NCI-H1092 (cell line): Measurements from ENCODE around the gene ASXL1.
"Not testable (repeated sequence)": the region's sequence is repeated elsewhere in the genome, so short reads cannot be mapped to it uniquely, and the experiment has no call there.

Source experiments
- DNase-seq: peaks from one replicate; lab custom pipeline; 2025; lab: John Stamatoyannopoulos, UW

ASXL1 gene

GRCh38 chr20:32357869-32358631 is at the start of gene ASXL1:
Gene ASXL1 (plus strand): TSS chr20:32358331. CDS start chr20:32358776, 445 bp downstream.
- peak; percentile 97 for DNase-seq

- no peak for DNase-seq
Measured at GRCh38 chr20:32312718-32313424, 45.3 kb upstream of the ASXL1 start.

DNA sequence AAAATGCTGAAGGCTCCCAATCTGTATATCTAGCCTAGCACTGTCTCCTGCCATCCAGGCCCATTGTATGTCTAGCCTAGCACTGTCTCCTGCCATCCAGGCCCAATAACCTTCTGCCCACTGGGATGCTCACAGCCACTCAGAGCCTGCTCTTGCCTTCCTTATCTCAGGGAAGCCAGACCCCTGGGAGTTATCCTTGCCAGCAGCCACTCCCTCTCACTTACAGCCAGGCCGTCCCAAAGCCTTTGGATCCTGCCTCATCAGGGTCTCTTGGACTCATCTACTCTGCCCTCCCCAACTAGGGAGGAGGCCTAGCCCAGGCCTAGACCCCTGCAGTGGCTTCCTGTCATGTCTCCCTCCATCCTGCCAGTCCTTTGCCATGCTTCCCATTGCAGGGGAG is 43.4 kb upstream of the ASXL1 start:
- DNase-seq = no peak

DNA sequence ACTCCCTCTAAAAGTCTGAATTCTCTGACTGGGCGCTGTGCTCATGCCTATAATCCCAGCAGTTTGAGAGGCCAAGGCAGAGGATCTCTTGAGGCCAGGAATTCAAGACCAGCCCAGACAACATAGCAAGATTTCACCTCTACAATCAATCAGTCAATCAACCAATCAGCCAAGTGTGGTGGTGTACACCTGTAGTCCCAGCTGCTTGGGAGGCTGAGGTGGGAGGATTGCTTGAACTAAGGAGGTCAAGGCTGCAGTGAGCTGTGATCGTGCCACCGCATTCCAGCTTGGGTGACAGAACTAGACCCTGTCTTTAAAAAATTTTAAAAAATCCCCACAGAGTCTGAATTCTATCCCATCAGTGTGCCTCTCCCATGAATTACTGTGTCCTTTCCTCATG is 42.7 kb upstream of the ASXL1 start:
- DNase-seq = no peak

DNA sequence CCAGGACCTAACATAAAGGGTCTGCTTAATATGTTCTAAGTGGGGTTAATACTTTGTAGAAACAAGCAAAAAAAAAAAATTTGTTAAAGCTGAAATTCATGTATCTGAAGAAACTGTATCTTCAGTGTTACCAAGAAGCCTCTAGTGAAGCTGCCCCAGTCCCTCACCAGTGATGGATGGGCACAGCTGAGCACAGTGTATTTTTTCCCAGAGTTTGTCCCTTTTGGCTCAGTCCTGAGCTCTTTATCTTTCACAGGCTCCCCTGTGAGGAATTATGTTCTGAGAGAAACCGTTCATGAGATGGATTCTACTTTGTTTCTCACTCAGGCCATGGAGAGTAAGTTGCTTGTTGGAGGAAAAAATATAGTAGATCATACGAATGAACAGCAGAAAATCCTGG is 42.2 kb upstream of the ASXL1 start:
- DNase-seq = no peak

DNA sequence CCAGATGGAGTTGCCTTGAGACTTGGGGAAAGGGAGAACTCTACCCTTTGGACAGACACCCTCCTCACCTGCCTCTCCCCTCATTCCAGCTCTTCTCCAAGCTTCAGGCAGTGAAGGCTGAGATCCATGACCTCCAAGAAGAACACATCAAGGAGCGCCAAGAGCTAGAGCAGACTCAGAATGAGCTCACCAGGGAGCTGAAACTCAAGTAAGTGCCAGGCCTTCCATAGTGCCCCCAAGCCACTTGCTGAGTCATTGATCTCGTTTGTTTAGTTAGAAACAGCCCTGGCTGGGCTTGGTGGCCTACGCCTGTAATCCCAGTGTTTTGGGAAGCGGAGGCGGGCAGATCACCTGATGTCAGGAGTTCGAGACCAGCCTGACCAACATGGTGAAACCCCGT is 41.5 kb upstream of the ASXL1 start:
- no peak for DNase-seq

DNA sequence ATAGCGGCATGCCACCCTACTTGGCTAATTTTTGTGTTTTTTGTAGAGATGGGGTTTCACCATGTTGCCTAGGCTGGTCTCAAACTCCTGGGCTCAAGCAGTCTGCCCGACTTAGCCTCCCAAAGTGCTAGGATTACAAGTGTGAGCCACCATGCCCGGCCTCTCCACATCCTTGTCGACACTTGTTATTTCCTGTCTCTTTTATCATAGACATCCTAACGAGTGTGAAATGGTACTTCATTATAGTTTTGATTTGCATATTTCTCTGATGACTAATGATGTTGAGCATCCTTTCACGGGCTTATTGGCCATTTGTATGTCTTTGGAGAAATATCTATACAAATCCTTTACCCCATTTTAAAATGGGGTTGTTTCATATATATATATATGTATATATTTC is 39.0 kb upstream of the ASXL1 start:
- no peak for DNase-seq

DNA sequence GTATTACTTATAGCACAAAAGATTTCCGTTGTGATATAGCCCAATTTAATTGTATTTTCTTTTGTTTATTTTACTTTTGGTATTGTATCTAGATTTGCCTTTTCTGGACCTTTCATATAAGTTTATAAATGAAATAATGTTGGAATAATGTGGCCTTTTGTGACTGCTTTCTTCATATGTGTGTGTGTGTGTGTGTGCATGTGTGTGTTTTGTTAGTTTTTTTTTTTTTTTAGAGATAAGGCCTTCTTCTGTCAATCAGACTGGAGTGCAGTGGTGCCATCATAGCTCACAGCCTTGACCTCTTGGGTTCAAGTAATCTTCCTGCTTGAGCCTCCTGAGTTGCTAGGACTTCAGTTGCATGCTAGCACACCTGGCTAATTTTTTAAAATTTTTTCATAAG is 37.8 kb upstream of the ASXL1 start:
- no peak for DNase-seq

GRCh38 chr20:32321390-32321789 is 36.7 kb upstream of the ASXL1 start:
- DNase-seq = no peak

DNA sequence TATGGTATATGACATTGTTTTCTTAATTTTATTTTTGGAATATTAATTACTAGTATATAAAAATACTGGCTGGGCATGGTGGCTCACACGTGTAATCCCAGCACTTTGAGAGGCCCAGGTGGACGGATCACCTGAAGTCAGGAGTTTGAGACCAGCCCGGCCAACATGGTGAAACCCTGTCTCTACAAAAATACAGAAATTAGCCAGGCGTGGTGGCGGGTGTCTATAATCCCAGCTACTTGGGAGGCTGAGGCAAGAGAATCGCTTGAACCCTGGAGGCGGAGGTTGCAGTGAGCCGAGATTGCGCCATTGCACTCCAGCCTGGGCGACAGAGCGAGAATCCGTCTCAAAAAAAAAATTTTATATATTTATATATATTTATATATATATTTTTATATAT is 35.9 kb upstream of the ASXL1 start:
- DNase-seq = not testable (repeated sequence)

GRCh38 chr20:32323761-32324160 is 34.4 kb upstream of the ASXL1 start:
- not testable (repeated sequence) for DNase-seq

- peak; percentile 66 for DNase-seq
Measured at GRCh38 chr20:32325706-32326503, 32.2 kb upstream of the ASXL1 start.

GRCh38 chr20:32326504-32326845 is 31.7 kb upstream of the ASXL1 start:
- DNase-seq = peak; percentile 42

- DNase-seq = no peak
Measured at GRCh38 chr20:32327087-32327681, 30.9 kb upstream of the ASXL1 start.

DNA sequence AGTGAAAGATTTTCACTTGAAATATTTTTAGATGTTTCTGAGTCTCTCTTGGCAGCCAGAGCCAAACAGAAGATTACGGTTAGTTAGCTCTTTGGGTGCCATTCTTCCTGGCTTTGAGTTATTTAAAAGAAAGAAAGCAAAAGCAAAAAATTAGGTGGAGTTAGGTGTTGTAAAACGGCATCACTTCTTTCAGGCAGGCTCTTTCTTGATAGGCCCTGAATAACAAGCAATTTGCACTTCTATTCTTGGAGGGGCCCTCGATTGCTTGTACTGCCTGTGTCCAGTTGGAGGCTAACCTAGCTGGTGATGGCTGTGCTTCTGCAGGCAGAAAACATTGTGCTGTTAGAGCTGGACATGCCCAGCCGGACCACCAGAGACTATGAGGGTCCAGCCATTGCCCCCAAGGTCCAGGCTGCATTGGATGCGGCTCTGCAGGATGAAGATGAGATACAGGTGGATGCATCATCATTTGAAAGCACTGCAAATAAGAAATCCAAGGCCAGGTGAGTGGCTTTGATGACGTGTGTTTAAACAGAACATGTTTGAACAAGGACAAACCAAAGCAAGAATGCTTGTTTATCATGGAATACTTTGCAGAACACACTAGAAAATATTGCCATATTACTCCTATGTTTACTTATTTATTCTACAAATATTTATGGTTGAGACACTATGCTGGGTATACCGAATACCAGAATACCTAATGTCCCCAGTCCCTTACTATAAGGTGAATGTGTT is 28.1 kb upstream of the ASXL1 start:
- DNase-seq = no peak

- DNase-seq = no peak
Measured at GRCh38 chr20:32330555-32330897, 27.6 kb upstream of the ASXL1 start.

- DNase-seq = no peak
Measured at GRCh38 chr20:32332614-32333013, 25.5 kb upstream of the ASXL1 start.

DNA sequence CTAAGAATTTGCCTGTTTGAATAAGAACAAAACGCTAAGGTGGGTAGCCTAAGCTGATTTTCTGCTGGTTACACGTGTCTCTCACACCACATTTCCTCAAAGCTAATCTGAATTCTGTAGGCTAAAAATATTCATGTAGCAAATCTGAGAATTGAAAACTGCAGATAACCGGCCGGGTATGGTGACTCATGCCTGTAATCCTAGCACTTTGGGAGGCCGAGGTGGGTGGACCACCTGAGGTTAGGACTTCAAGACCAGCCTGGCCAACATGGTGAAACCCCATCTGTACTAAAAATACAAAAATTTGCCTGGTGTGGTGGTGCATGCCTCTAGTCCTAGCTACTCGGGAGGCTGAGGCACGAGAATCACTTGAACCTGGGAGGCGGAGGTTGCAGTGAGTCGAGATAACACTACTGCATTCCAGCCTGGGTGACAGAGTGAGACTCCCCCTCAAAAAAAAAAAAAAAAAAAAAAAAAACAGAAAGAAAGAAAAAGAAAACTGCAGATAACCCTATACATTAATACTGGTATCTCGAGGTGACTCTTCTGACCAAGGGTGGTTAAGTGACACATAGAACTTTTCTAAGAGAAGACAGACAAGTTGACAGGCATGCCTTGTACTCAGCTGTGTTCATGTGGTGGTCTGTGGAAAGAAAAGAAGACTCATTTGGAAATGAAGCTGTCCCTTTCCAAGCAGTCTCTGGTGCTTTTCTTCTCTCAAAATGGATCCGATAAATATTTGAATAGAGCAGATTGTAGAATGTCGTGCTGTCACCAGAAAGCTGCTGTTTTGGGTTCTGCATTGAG is 24.7 kb upstream of the ASXL1 start:
- DNase-seq = no peak

GRCh38 chr20:32333988-32334885 is 23.9 kb upstream of the ASXL1 start:
- DNase-seq = no peak

- DNase-seq = peak; percentile 11
Measured at GRCh38 chr20:32336918-32337347, 21.2 kb upstream of the ASXL1 start.
